Measurements from ENCODE around the gene EDRF1.
"Not testable (repeated sequence)": the region's sequence is repeated elsewhere in the genome, so short reads cannot be mapped to it uniquely, and the experiment has no call there.

The EDRF1 gene

DNA sequence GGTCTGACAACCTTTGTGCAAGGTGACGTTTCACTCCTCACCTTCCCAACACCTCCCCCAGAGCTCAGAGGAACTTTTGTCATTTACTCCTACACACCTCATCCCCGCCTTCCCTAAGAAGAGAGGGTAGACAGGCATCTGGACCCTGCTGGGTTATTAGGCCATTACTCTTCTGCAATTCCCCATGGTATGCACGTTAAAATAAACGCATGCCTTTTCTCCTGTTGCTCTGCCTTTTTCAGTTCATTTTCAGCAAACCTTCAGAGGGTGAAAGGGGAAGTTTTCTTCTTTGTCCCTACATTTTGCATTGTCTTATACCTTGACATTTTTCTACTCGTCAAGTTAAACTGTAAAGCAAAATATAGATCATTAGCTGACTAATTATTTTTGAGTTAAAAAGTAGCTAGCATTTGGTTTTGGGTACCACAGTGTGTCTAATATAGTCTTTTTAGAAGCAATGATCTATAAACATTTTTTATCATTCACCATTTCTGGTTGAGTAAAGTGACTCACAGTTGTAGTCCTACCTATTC, 10.5 kb upstream of the EDRF1 start:
- DNase-seq (ENCODE audit: extremely low read depth in 1 of 2, low read depth in 1 of 2): no peak

DNA sequence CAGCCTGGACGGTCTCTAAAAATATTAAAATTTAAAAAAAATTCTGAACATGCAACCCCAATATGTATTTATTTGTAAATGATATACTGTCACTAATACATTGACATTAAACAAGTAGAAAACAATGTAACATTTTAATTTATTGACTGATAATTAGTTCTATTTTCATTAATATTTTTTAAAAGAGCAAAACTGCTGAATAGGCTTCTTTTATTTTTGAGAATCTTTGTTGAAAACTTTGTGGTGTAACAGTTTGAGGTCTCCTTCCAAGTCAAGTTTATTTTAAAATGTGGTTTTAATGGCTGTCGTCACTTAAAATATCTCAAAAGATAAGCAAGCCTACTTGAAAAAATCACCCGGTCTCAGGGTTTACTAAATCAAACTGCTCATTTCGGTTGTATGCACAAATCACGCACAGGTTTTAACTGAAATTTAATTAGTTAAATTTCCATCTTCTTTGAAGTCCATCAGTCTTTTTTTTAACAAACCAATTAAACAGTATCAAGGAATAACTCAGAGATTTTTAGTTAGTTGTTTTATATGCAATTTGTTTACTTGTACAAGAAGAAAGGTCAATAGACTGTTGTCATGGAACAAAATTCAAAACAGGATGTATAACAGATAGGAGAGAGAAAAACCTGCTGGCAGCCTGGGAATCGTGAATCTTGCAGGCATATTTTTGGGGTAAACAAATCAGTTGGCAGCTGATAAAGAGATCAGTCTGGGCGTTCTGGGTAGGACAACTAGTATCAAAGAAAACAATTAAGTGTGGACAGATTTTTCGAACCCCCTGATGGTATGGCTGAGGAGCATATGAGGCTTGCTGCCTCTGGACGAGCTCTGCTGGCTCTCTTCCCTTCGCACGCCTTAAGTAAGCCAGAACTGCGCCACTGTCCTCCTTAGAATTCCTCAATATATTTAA, 9.7 kb upstream of the EDRF1 start:
- DNase-seq (ENCODE audit: extremely low read depth in 1 of 2, low read depth in 1 of 2): no peak

GRCh38 chr10:125711110-125711750, 8.3 kb upstream of the EDRF1 start:
- no peak for DNase-seq (ENCODE audit: extremely low read depth in 1 of 2, low read depth in 1 of 2)

DNA sequence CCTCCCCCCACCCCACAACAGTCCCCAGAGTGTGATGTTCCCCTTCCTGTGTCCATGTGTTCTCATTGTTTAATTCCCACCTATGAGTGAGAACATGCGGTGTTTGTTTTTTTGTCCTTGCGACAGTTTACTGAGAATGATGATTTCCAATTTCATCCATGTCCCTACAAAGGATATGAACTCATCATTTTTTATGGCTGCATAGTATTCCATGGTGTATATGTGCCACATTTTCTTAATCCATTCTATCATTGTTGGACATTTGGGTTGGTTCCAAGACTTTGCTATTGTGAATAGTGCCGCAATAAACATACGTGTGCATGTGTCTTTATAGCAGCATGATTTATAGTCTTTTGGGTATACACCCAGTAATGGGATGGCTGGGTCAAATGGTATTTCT, 4.8 kb upstream of the EDRF1 start:
- DNase-seq (ENCODE audit: extremely low read depth in 1 of 2, low read depth in 1 of 2): not testable (repeated sequence)

DNA sequence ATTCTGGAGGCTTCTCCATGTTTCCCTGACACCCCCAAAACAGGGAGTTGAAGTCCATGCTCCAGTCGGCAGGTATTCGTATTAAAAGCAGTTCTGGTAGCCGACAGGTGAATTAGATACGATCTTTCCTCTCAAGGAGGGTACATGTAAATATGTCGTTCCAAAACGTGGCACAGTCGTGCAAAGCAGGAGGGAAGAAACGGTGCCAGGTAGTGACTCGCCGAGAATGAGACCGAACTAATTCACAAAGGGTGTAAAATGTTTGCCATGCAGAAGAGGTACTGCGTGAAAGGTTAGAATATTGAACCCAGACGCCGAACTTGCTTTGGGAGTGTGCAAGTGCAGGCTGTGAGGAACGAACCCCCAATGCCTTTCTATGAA, 483 bp downstream of the EDRF1 start:
- no peak for DNase-seq (ENCODE audit: extremely low read depth in 1 of 2, low read depth in 1 of 2)

GRCh38 chr10:125721035-125721434, 1.5 kb downstream of the EDRF1 start:
- DNase-seq (ENCODE audit: extremely low read depth in 1 of 2, low read depth in 1 of 2): no peak

- DNase-seq (ENCODE audit: extremely low read depth in 1 of 2, low read depth in 1 of 2): no peak
Measured at GRCh38 chr10:125722811-125723210, 3.3 kb downstream of the EDRF1 start.

DNA sequence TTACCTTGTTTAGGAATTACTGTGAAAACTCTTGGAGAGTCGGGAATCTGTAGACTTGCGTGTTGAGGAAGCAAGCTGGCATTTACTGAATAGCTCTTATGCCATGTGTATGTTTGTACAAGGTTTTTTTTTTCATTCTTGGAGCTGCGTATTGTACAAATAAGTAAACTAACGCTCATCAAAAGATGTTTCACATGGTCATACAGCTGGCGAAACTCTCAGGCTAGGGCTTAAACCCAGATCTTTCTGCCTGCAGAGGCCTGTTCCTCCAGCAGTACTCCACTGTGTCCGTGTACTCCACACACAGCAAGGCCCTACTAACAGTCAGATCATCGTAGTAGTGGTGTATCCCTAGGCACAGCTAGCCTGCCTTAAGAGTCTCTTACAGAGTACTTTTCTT, 7.4 kb downstream of the EDRF1 start:
- DNase-seq (ENCODE audit: extremely low read depth in 1 of 2, low read depth in 1 of 2): no peak

- no peak for DNase-seq (ENCODE audit: extremely low read depth in 1 of 2, low read depth in 1 of 2)
Measured at GRCh38 chr10:125727436-125727835, 7.9 kb downstream of the EDRF1 start.

DNA sequence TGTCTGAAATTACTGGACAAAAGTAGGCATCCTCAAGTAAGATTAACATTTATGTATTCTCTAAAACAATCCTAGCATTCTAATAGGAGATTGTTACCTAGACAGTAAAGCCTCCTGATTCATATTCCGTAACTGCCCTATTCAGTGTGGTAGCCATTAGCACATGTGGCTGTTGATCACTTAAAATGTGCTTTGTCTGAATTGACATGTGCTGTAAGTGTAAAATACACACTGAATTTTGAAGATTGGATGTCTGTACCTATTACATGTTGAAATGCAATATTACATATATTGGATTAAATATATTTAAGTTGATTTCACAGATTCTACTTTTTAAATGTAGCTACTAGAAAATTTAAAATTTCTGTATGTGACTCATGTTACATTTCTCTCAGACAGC, 14.6 kb downstream of the EDRF1 start:
- DNase-seq (ENCODE audit: extremely low read depth in 1 of 2, low read depth in 1 of 2): no peak

DNA sequence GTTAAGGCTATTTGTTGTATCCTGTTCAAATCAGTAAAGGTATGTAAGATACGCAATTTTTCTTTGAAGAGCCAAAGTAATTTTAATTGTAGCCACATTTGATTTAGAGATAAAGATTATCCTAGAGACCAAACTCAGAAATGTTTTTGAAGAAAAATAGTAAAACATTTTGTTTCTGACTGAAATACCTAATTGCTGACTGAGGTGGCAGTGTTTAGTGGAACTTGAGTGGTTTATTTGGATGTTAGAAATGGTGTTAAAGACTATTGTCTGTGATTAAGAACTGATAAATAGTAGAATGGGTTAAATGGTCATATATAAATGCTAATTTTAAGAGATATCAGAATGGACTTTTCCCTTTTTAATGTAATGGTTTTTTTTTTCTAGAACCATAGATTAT, 15.3 kb downstream of the EDRF1 start:
- DNase-seq (ENCODE audit: extremely low read depth in 1 of 2, low read depth in 1 of 2): no peak

- DNase-seq (ENCODE audit: extremely low read depth in 1 of 2, low read depth in 1 of 2): no peak
Measured at GRCh38 chr10:125738206-125738605, 18.7 kb downstream of the EDRF1 start.

DNA sequence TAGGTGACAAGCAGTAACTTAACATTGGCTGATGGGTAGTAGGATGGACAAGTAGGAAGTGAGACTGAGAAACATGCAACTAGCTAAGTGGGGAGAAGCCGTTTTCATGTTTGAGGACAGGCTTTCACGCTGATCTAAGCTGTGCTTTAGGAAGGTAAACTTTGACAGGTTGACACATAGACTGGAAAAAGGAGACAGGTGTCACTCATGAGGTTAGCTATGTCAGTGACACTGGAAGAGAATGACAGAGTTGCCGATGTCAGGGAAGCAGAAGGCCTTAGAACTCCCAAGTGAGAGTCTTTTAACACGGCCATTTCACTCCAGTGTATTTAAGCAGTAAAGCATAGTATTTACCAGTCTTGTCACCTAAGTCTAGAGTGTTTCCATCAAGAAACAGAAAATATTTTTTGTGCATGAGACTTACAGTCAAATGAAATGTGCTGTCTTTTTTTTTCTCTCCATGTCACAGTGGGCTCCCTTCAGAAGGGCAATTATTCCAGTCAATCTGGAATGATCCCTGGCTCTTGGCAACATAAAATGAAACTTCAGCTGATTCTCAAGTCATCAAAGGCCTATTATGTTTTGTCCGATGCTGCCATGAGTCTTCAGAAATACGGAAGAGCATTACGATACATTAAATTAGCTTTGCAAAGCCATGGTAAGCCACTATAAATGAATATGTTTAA, 20.6 kb downstream of the EDRF1 start:
- DNase-seq (ENCODE audit: extremely low read depth in 1 of 2, low read depth in 1 of 2): no peak

DNA sequence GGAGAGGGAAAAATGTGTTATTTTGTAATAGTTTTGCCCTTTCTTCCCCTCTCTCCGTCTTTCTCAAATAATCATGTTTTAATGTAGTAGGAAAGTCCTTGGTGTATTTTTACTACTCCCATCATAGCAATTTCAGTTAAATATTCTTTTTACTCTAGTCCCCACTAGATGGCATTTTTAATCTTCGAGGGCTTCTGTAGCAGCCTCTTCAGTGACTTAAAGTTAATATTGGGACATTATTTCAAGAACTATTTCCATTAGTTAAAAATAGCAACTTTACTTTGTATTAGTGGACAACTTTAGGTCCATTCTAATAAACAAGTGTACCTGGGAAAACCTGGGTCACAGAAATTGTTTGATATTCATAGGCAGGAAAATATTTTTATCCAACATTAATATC, 23.0 kb downstream of the EDRF1 start:
- no peak for DNase-seq (ENCODE audit: extremely low read depth in 1 of 2, low read depth in 1 of 2)

DNA sequence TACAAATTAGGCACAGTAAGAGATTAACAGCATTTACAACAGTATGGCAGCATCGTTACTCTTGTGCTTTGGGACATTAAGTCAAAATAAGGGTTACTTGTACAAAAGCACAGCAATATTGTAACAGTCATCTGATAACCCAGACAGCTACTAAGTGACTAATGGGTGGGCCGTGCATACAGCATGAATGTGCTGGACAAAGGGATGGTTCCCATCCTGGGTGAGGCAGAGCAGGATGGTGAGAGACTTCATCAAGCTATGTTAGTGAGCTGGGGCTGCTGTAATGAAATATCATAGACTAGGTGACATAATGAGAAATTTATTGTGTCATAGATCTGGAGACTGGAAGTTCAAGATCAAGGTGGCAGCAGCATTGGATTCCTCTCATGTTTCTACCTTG, 25.4 kb downstream of the EDRF1 start:
- no peak for DNase-seq (ENCODE audit: extremely low read depth in 1 of 2, low read depth in 1 of 2)

DNA sequence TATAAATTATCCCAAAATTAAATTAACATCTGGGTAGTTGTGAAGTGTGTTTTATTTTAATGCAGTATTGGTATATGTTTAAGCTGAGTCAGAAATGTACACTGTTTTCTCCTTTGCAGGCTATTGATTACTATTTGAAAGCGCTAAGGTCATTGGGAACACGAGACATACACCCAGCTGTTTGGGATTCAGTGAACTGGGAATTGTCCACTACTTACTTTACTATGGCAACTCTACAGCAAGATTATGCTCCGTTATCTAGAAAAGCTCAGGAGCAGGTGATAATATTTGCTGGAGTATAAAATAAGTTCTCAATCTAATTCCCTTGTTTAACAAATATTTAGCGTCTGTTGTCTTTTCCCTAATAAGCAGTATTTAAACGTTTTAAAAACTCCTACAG, 27.9 kb downstream of the EDRF1 start:
- DNase-seq (ENCODE audit: extremely low read depth in 1 of 2, low read depth in 1 of 2): no peak

- no peak for DNase-seq (ENCODE audit: extremely low read depth in 1 of 2, low read depth in 1 of 2)
Measured at GRCh38 chr10:125756196-125756595, 36.7 kb downstream of the EDRF1 start.

GRCh38 chr10:125756853-125757487, 37.5 kb downstream of the EDRF1 start:
- no peak for DNase-seq (ENCODE audit: extremely low read depth in 1 of 2, low read depth in 1 of 2)

- DNase-seq (ENCODE audit: extremely low read depth in 1 of 2, low read depth in 1 of 2): no peak
Measured at GRCh38 chr10:125757742-125758141, 38.2 kb downstream of the EDRF1 start.

DNA sequence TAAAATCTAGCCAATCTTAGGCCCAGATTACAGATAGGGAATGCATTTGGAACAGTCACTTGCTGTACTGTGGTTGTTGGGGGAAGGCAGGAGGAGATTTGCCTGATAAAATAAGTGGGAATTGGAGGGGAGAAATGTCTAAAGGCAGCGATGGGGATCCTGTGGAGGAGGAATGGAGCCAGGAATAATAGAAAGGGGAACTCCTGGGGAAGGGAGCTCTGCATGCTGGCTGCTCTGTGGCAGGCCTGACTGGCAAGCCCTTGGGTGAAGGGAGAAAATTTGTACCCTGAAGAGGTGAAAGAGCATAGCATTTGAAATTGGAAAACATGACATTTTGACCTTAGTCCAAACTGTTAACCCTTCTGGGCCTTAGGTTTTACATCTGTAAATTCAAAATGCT, 42.5 kb downstream of the EDRF1 start:
- DNase-seq (ENCODE audit: extremely low read depth in 1 of 2, low read depth in 1 of 2): no peak
